K562 (cell line): ENCODE measurements around the gene ZPBP. TPM values are rescaled to one million over a fixed set of nuclear protein-coding genes. Genes with fewer than 3 reads are reported as not detected.
A peak's percentile ranks its signal among the peaks of the same experiment; 100 is the strongest.

Experiments
- ATAC-seq: fragments of 200-7000 bp; cut with Tn5 transposase; 3 replicates; pipeline ENCODE4 v1.9.1; 2020; ENCODE audit warnings: moderate library complexity
- BruUV-seq: library from RNA; stranded (reverse); fragments of 400-500 nt; replicated peaks from 2 replicates; lab custom pipeline; 2021; lab: Mats Ljungman, UMichigan
- CTCF ChIA-PET: fragments of 300-600 bp; formaldehyde crosslinking; extraction: SDS; loops from one replicate; lab custom pipeline; 2021; ENCODE audit warnings: low intra/inter-chr PET ratio; lab: Yijun Ruan, JAX
- POLR2A ChIA-PET: fragments of 300-600, 350-650 bp; sonication (Branson Sonifier 250); formaldehyde crosslinking; extraction: SDS; loops from one replicate; lab custom pipeline; 2021; ENCODE audit warnings: antibody characterized with exemption, inconsistent platforms; lab: Yijun Ruan, JAX
- DNase-seq, 4 experiments: peaks; one replicate each; pipeline versions ENCODE4 v3.0.0 to v3.0.0-alpha.2; 2011 to 2018; ENCODE audit warnings: low spot score in 3 of 4, mixed read lengths in 3 of 4; ENCODE audit errors: extremely low read depth in 1 of 4
- FAIRE-seq: peaks from 2 replicates; lab custom pipeline; 2011; peaks lifted over from hg19 to GRCh38; lab: Jason Lieb, UNC
- H2AFZ ChIP-seq: 2 replicates; pipeline ENCODE4 v1.6.0; 2011; ENCODE audit warnings: low read depth, low read length, control low read depth, inconsistent platforms
- H3K27ac ChIP-seq: fragments of 200-600 bp; 3 replicates; pipeline ENCODE4 v1.8.0; 2011; ENCODE audit warnings: low read depth, mild to moderate bottlenecking, control low read depth, inconsistent platforms, low read length, moderate library complexity, mixed read lengths; ENCODE audit errors: extremely low read depth
- H3K27me3 ChIP-seq, 2 experiments: fragments of 300-600 bp in 1 of 2; 2 replicates in 1 of 2; 3 replicates in 1 of 2; pipeline versions ENCODE4 v1.6.0 to v1.8.0; 2011; ENCODE audit warnings: inconsistent platforms in 2 of 2, low read length in 2 of 2, mild to moderate bottlenecking in 1 of 2, mixed read lengths in 1 of 2, moderate library complexity in 1 of 2; ENCODE audit not compliant: control insufficient read depth in 2 of 2, insufficient read depth in 2 of 2
- H3K36me3 ChIP-seq: fragments of 300-600 bp; 3 replicates; pipeline ENCODE4 v1.8.0; 2011; ENCODE audit warnings: mild to moderate bottlenecking, low read length, inconsistent platforms; ENCODE audit not compliant: control insufficient read depth, insufficient read depth
- H3K4me1 ChIP-seq, 2 experiments: fragments of 200-600 bp in 1 of 2; replicated peaks in 1 of 2; 2 replicates in 1 of 2; 3 replicates in 1 of 2; pipeline versions ENCODE4 v1.5.1 to v1.8.0; 2011; ENCODE audit warnings: inconsistent platforms in 2 of 2, low read length in 2 of 2, mild to moderate bottlenecking in 1 of 2, mixed read lengths in 1 of 2, moderate library complexity in 1 of 2; ENCODE audit not compliant: control insufficient read depth in 2 of 2, insufficient read depth in 2 of 2
- H3K4me2 ChIP-seq: 2 replicates; pipeline ENCODE4 v1.6.1; 2011; ENCODE audit warnings: low read length, control low read depth, inconsistent platforms, mixed read lengths; ENCODE audit not compliant: insufficient read depth
- H3K4me3 ChIP-seq: fragments of 200-600 bp; sonication (generic), shearing (Covaris generic); 2 replicates; pipeline ENCODE4 v1.5.1; 2016; ENCODE audit warnings: control low read depth, inconsistent platforms
- H3K79me2 ChIP-seq: fragments of 200-600 bp; 3 replicates; pipeline ENCODE4 v1.8.0; 2011; ENCODE audit warnings: low read length, inconsistent platforms; ENCODE audit not compliant: control insufficient read depth, insufficient read depth
- H3K9ac ChIP-seq, 2 experiments: 2 replicates each; pipeline versions ENCODE4 v1.6.0 to v1.6.1; 2011; ENCODE audit warnings: low read depth in 2 of 2, low read length in 2 of 2, control low read depth in 1 of 2, inconsistent platforms in 1 of 2, mild to moderate bottlenecking in 1 of 2, mixed read lengths in 1 of 2; ENCODE audit not compliant: insufficient read depth in 1 of 2
- H3K9me1 ChIP-seq: one replicate; pipeline ENCODE4 v1.6.0; 2011; ENCODE audit warnings: inconsistent platforms, mild to moderate bottlenecking, low read length, moderate library complexity; ENCODE audit not compliant: control insufficient read depth, insufficient read depth
- H3K9me3 ChIP-seq: replicated peaks from 2 replicates; pipeline ENCODE4 v1.5.1; 2011; ENCODE audit warnings: low read depth, low read length, inconsistent platforms; ENCODE audit not compliant: control insufficient read depth, insufficient read depth
- H4K20me1 ChIP-seq: replicated peaks from 2 replicates; pipeline ENCODE4 v1.6.1; 2011; ENCODE audit warnings: low read length, inconsistent platforms, mixed read lengths; ENCODE audit not compliant: control insufficient read depth, insufficient read depth
- CAMTA2 ChIP-seq: fragments of 250-450 bp; sonication (Bioruptor Pico); conservative IDR thresholded peaks from 2 replicates; pipeline ENCODE4 v1.5.1; 2022
- HDAC2 ChIP-seq: fragments of 450-650 bp; IDR thresholded peaks from 2 replicates; pipeline ENCODE4 v1.6.1; 2016; ENCODE audit warnings: mild to moderate bottlenecking
- RBM34 ChIP-seq: fragments of 200-400 bp; formaldehyde crosslinking; IDR thresholded peaks from 2 replicates; pipeline ENCODE4 v1.6.1; 2018; ENCODE audit warnings: low read length, borderline replicate concordance; ENCODE audit not compliant: insufficient read depth
- RFX1 ChIP-seq: fragments of 450-650 bp; IDR thresholded peaks from 2 replicates; pipeline ENCODE4 v1.6.1; 2016; ENCODE audit warnings: mild to moderate bottlenecking, moderate library complexity
- SIRT6 ChIP-seq: IDR thresholded peaks from one replicate; pipeline ENCODE4 v1.6.1; 2012; ENCODE audit warnings: low read depth, mild to moderate bottlenecking, control low read depth, inconsistent platforms, low read length, moderate library complexity
- WGBS: fragments of 100-300 bp; shearing (Covaris generic); methylation state at CpG from one replicate; pipeline ENCODE4 v1.1.6; 2016; ENCODE audit warnings: low coverage, mixed read lengths; ENCODE audit not compliant: insufficient coverage; ENCODE audit errors: missing lambda C conversion rate; 5-methylcytosine and 5-hydroxymethylcytosine counted together
- in situ Hi-C: fragments of 300-500 bp; cut with MboI; formaldehyde crosslinking; loops from 4 replicates; pipeline ENCODE4 v1.15.0; 2018; ENCODE audit warnings: inconsistent platforms, mixed read lengths
- intact Hi-C: fragments of 100-400 bp; cut with micrococcal nuclease; formaldehyde crosslinking; loops from 2 replicates; pipeline ENCODE4 v1.14.2; 2022
- polyA plus RNA-seq, 8 experiments: library from polyadenylated mRNA; depleted of rRNA in 4 of 8; stranded (reverse) in 5 of 8; unstranded in 3 of 8; fragments of >200 nt; fragmentation: Nextera tagmentation in 2 of 8; fragmentation: Illumina TruSeq in 1 of 8; extraction: Ambion mirVana in 2 of 8; extraction: Trizol in 1 of 8; gene quantifications; 2 replicates each; pipeline versions ENCODE4 v1.2.1 to v1.2.3, GENCODE V29; 2011 to 2014; ENCODE audit warnings: inconsistent platforms in 1 of 8, missing spikeins in 1 of 8
- total RNA-seq, 7 experiments: library from RNA; depleted of rRNA in 6 of 7; stranded (reverse); fragments of >200 nt in 6 of 7; fragmentation: Illumina TruSeq in 2 of 7; extraction: Trizol in 2 of 7; gene quantifications; 2 replicates each; pipeline versions ENCODE4 v1.2.1 to v1.2.3, GENCODE V29; 2011 to 2021; ENCODE audit warnings: low replicate concordance in 1 of 7
- TF ChIP-seq, protein P1 (sequence below): fragments of 450-650 bp; formaldehyde crosslinking; IDR thresholded peaks from 2 replicates; pipeline ENCODE4 v1.4.0; 2022; ENCODE audit warnings: missing genetic modification characterization

Gene ZPBP
- total and polyA plus RNA-seq, 9 of the 15 experiments (the other 6 are each of a cell fraction or from before 2014, with no cell fraction given) = not detected

DNA sequence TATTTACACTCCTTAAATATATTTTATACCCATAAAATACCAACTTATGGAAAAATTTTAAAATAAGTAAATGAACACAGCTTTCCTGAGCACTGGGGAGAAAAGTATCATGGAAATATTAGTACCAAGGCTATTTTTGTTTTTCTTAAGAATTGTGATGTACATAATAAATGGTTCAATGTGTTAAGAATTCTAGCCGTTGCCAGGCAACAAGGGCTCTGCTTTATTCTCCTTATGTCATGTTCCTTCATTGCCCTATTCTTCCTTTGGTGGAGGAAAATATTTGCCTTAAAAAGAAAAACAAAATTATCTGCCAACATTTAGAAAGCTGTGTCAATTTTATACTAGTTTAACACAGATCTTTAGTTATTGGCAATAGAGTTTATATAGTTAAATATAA, 2.6 kb upstream of the ZPBP start:
- Histone ChIP-seq H4K20me1 (no peaks in the 10 kb centered on the region), H3K36me3 (no peaks in the 10 kb centered on the region), H3K4me1 (peaks cover 0 to 5% of the 10 kb centered on the region in 2 experiments; a peak in 1 of 5 replicates), H3K9me1 (no peaks in the 10 kb centered on the region), H3K4me2 (no peak overlapping the region), H3K9ac (no peak overlapping the region), H3K9me3 (no peaks in the 10 kb centered on the region), H3K27me3 (peaks cover 0 to 7% of the 10 kb centered on the region in 2 experiments; a peak in 1 of 5 replicates), H2AFZ (no peak overlapping the region), H3K4me3 (no peak overlapping the region), H3K79me2 (no peaks in the 10 kb centered on the region), H3K27ac (no peak overlapping the region)
- 0% methylated on average over 1 of the region's 1 CpG for WGBS
- in situ Hi-C loops = no loop called here
- no peak for FAIRE-seq
- BruUV-seq = no TSS peak
- ATAC-seq = no peak
- intact Hi-C loops = loop anchor here (10.0 kb wide), 2 partner anchors 469 to 1269 kb away; partner anchors contain the start of gene DDC
- no peak for DNase-seq
- ChIA-PET CTCF (no interaction called here), POLR2A (no interaction called here)
- TF ChIP-seq RFX1 (peak; percentile 63), HDAC2 (no peak), RBM34 (no peak), SIRT6 (no peak), CAMTA2 (CRISPR knock-in tag) (no peak)
- TF ChIP-seq, protein P1, sequence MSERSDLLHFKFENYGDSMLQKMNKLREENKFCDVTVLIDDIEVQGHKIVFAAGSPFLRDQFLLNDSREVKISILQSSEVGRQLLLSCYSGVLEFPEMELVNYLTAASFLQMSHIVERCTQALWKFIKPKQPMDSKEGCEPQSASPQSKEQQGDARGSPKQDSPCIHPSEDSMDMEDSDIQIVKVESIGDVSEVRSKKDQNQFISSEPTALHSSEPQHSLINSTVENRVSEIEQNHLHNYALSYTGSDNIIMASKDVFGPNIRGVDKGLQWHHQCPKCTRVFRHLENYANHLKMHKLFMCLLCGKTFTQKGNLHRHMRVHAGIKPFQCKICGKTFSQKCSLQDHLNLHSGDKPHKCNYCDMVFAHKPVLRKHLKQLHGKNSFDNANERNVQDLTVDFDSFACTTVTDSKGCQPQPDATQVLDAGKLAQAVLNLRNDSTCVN (CRISPR knock-in tag) = no peak
